GM19468 (cell line): ENCODE results near the gene KRT32.

Experiments
- ATAC-seq: cut with Tn5 transposase; IDR thresholded peaks from one replicate; pipeline ENCODE4 v1.9.1; 2021; ENCODE audit warnings: mild to moderate bottlenecking, moderate library complexity, moderate number of reproducible peaks; ENCODE audit not compliant: unreplicated experiment; ENCODE audit errors: extremely low read depth

Gene KRT32

DNA sequence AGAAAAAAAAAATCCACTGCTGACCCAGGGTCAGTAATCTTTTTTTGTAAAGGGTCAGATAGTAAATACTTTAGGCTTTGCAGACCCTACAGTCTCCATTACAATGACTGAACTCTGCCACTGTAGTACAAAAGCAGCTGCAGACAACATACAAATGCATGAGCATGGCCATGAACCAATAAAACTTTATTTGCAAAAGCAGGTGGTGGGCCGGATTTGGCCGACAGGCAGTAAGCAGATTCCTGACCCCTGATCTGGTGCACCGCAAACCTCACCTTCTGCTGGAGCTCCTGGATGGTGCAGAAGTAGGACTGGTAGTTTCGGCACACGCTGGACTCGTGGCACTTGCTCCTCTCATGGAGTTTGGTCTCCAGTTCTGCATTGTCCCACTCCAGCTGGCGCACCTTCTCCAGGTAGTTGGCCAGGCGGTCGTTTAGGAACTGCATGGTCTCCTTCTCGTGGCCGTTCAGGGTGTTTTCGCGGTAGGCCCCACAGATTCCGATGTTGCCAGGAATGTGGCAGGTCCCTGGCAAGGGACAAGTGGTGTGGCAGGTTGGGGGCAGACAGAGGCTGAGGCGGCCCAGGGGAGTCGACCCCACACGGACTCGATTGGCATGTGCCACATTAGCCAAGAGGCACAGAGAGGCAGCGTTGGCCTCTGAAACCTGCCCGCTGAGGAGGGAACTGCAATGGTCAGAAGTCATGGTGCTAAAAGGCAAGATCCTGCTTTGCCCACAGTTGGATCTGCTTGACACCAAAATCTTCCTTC is 55.9 kb downstream of the KRT32 start:
- ATAC-seq: no peak
